CD4-positive, CD25-positive, alpha-beta regulatory T cell (primary cell): ENCODE measurements around the gene TBK1. TPM values are rescaled to one million over a fixed set of nuclear protein-coding genes. Genes with fewer than 3 reads are reported as not detected.

Experiments used
- ATAC-seq, 2 donors: fragments of 150-1000 bp; cut with Tn5 transposase; one replicate each; pipeline ENCODE4 v1.10.0; 2021; ENCODE audit warnings: low read depth in 2 of 2, moderate number of reproducible peaks in 2 of 2, moderate library complexity in 1 of 2
- DNase-seq, 3 donors: peaks; one replicate each; pipeline versions ENCODE4 v3.0.0 to v3.0.0-alpha.2; 2012 to 2022; ENCODE audit warnings: mixed read lengths in 1 of 3
- H3K27ac ChIP-seq: one replicate; pipeline ENCODE4 v1.7.0; 2013; ENCODE audit warnings: mild to moderate bottlenecking, low read length; ENCODE audit not compliant: insufficient read depth, poor library complexity, severe bottlenecking
- H3K27me3 ChIP-seq: one replicate; pipeline ENCODE4 v1.7.0; 2013; ENCODE audit warnings: low read length; ENCODE audit not compliant: control insufficient read depth, insufficient read depth
- H3K36me3 ChIP-seq: one replicate; pipeline ENCODE4 v1.7.0; 2013; ENCODE audit warnings: mild to moderate bottlenecking, low read length, moderate library complexity; ENCODE audit not compliant: control insufficient read depth, insufficient read depth
- H3K4me1 ChIP-seq: 2 replicates; pipeline ENCODE4 v1.7.0; 2013; ENCODE audit warnings: mild to moderate bottlenecking, low read length; ENCODE audit not compliant: insufficient read depth, control insufficient read depth, poor library complexity, severe bottlenecking
- H3K4me3 ChIP-seq: one replicate; pipeline ENCODE4 v1.7.0; 2013; ENCODE audit warnings: low read depth, mild to moderate bottlenecking, low read length, moderate library complexity
- H3K9me3 ChIP-seq, 2 experiments: 1 replicate in 1 of 2; 2 replicates in 1 of 2; pipeline ENCODE4 v1.7.0; 2013; ENCODE audit warnings: low read length in 2 of 2, mild to moderate bottlenecking in 1 of 2, moderate library complexity in 1 of 2; ENCODE audit not compliant: control insufficient read depth in 2 of 2
- H3K27ac Mint-ChIP-seq, 3 donors: one replicate each; pipeline ENCODE4 v1.8.0; 2020 to 2022; ENCODE audit warnings: mild to moderate bottlenecking in 3 of 3, mixed read lengths in 3 of 3, moderate library complexity in 2 of 3
- H3K27me3 Mint-ChIP-seq: one replicate; pipeline ENCODE4 v1.8.0; 2022; ENCODE audit warnings: mild to moderate bottlenecking, mixed read lengths
- H3K36me3 Mint-ChIP-seq: one replicate; pipeline ENCODE4 v1.8.0; 2020; ENCODE audit warnings: mixed read lengths
- H3K4me1 Mint-ChIP-seq, 4 donors: one replicate each; pipeline ENCODE4 v1.8.0; 2020 to 2022; ENCODE audit warnings: mixed read lengths in 4 of 4, mild to moderate bottlenecking in 1 of 4
- H3K4me3 Mint-ChIP-seq, 4 donors: one replicate each; pipeline ENCODE4 v1.8.0; 2020 to 2022; ENCODE audit warnings: mild to moderate bottlenecking in 4 of 4, mixed read lengths in 4 of 4, moderate library complexity in 3 of 4
- H3K9me3 Mint-ChIP-seq, 7 donors: one replicate each; pipeline ENCODE4 v1.8.0; 2020 to 2022; ENCODE audit warnings: mixed read lengths in 7 of 7, mild to moderate bottlenecking in 3 of 7, moderate library complexity in 2 of 7
- polyA plus RNA-seq, 4 donors: library from polyadenylated mRNA; unstranded; fragments of 300-500 nt; fragmentation: Illumina TruSeq; gene quantifications; one replicate each; pipeline ENCODE4 v1.2.3, GENCODE V29; 2021
- total RNA-seq: library from RNA; stranded (reverse); gene quantifications from one replicate; pipeline ENCODE4 v1.2.3, GENCODE V29; 2022

The TBK1 gene
- total and polyA plus RNA-seq, 5 donors from 2014 or later = 21.3 to 29.1 (median 23.4) TPM

DNA sequence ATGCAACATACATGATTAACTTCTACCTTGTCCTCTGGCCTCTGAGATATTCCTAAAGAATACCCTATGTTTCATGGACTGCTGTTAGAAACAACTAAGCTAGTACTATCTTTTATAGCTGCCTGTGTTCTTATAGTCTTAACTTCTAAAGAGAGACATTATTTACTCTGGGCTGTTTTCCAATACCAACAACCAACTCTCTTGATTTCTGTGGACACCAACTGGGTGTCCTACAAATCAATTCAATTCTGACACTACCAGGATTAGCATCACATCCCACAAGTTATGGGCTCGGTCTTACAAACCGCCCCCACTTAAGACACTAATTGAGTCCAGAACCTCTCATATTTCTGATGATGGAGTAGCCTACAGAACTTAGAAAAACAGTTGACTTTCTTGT lies 39.5 kb upstream of the TBK1 start:
- H3K9me3 Mint-ChIP-seq = no peaks in the 10 kb centered on the region
- peaks cover 33% of the 10 kb centered on the region for H3K36me3 Mint-ChIP-seq

DNA sequence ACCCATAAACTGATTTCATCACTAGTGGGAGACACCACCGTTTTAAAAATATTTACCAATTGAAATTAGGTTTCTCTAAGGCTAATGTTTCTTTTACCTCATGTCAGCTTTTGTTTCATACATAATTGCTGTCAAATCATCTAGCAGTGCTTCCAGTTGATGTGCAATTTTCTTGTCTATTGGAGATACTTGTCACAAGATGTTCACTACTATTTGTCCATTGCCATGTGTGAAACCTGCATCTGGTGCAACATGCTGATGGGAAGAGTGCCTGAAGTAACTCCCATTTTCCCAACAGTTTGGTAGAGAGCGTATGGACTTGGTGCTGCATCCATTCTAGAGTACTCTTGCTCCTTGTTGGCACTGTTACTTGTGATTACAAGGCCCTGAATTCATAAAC lies 38.0 kb upstream of the TBK1 start:
- no peaks in the 10 kb centered on the region for H3K9me3 Mint-ChIP-seq
- H3K4me3 Mint-ChIP-seq = no peak overlapping the region
- ATAC-seq (no peak), DNase-seq (no peak)
- H3K4me1 Mint-ChIP-seq = peaks cover 6 to 11% (median 9%) of the 10 kb centered on the region in 4 donors
- H3K36me3 Mint-ChIP-seq = peaks cover 37% of the 10 kb centered on the region
- H3K27me3 Mint-ChIP-seq = no peaks in the 10 kb centered on the region
- no peaks in the 10 kb centered on the region for H3K9me3 ChIP-seq
- H3K4me3 ChIP-seq = no peak overlapping the region
- H3K27ac ChIP-seq = no peak overlapping the region
- H3K27me3 ChIP-seq = no peaks in the 10 kb centered on the region
- no peaks in the 10 kb centered on the region for H3K4me1 ChIP-seq
- peaks cover 80% of the 10 kb centered on the region for H3K36me3 ChIP-seq
- H3K27ac Mint-ChIP-seq = no peak overlapping the region

More for the DNA sequence above, 39.5 kb upstream of the TBK1 start:
- Histone ChIP-seq H3K4me3 (no peak overlapping the region), H3K36me3 (peaks cover 66% of the 10 kb centered on the region), H3K4me1 (no peaks in the 10 kb centered on the region), H3K27me3 (no peaks in the 10 kb centered on the region), H3K27ac (no peak overlapping the region), H3K9me3 (no peaks in the 10 kb centered on the region)
- Mint-ChIP-seq H3K27me3 (no peaks in the 10 kb centered on the region), H3K4me1 (peaks cover 11 to 18% (median 13%) of the 10 kb centered on the region in 4 donors), H3K27ac (no peak overlapping the region), H3K4me3 (no peak overlapping the region)
- no peak for ATAC-seq
- no peak for DNase-seq

DNA sequence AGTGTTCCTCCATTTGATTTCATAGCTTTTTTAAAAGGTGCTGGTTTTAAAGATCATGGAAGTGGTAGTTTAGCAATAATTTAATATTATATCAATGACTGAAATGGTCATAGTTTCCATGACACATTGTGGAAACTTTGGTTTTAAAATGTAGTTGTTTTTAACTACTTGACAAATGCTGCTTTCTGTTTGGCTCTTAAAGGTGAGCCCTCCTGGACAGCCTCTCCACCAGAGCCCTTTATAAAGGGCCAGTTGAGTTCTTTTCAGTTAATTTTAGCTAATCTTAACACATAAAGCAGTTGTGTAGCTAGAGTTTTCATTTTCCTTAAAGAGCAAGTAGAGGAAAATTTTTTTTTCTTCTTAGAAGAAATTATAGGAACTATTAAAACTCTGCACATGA lies 33.7 kb upstream of the TBK1 start:
- H3K4me1 ChIP-seq = no peaks in the 10 kb centered on the region
- no peak overlapping the region for H3K4me3 ChIP-seq
- H3K9me3 ChIP-seq = no peaks in the 10 kb centered on the region
- peaks cover 3 to 10% (median 5%) of the 10 kb centered on the region in 4 donors for H3K4me1 Mint-ChIP-seq
- H3K27me3 Mint-ChIP-seq = no peaks in the 10 kb centered on the region
- no peaks in the 10 kb centered on the region for H3K9me3 Mint-ChIP-seq
- no peak overlapping the region for H3K27ac ChIP-seq
- DNase-seq = no peak
- peaks cover 95% of the 10 kb centered on the region for H3K36me3 ChIP-seq
- peaks cover 47% of the 10 kb centered on the region for H3K36me3 Mint-ChIP-seq
- H3K4me3 Mint-ChIP-seq = no peak overlapping the region
- H3K27ac Mint-ChIP-seq = no peak overlapping the region
- no peak for ATAC-seq
- no peaks in the 10 kb centered on the region for H3K27me3 ChIP-seq

DNA sequence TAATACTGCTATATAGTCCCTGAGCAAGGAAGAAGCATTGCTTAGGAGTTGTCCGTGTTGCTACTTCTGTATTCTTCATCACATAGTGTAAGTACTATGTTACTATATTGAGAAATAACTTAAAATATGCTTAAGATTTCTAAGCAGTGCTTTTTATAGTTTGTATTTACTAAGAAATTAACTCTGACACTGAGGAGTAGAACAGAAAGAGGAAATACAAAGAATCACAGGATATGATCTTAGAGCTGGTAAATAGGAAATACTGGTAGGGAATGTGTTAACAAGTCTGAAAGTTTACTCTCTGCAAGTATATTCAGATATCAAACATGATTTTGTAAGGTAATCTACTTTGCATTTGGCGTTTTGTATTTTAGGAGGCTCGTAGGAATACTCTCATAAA lies 32.2 kb upstream of the TBK1 start:
- ATAC-seq = no peak
- H3K4me1 ChIP-seq = no peaks in the 10 kb centered on the region
- DNase-seq = no peak
- H3K27me3 ChIP-seq = no peaks in the 10 kb centered on the region
- H3K27ac Mint-ChIP-seq = peak overlapping the region in 1 of 3 donors; percentile 84
- H3K4me3 ChIP-seq = no peak overlapping the region
- peaks cover 95% of the 10 kb centered on the region for H3K36me3 ChIP-seq
- no peaks in the 10 kb centered on the region for H3K9me3 Mint-ChIP-seq
- no peaks in the 10 kb centered on the region for H3K9me3 ChIP-seq
- no peak overlapping the region for H3K4me3 Mint-ChIP-seq
- peaks cover 39% of the 10 kb centered on the region for H3K36me3 Mint-ChIP-seq
- peaks cover 0 to 10% (median 3%) of the 10 kb centered on the region in 4 donors for H3K4me1 Mint-ChIP-seq
- no peak overlapping the region for H3K27ac ChIP-seq
- H3K27me3 Mint-ChIP-seq = no peaks in the 10 kb centered on the region

DNA sequence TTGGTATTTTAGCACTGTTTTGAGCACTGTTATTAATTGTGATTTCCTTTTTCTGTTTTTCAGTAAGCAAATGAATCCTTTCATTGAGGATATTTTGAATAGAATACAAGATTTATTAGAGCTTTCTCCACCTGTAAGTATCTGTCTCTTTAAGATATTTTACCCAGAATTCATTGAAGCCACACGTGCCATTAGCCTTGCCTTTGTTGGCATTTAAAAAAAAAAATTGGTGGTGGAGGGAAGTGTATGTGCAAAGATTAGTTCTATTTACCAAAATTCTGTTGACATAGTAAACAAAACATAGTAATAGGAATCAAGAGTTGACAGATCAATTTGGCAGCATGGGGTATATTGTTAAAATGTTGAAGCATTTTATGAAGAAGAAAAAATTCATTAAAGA lies 23.9 kb upstream of the TBK1 start:
- no peak for ATAC-seq
- Histone ChIP-seq H3K9me3 (no peaks in the 10 kb centered on the region), H3K36me3 (peaks cover 97% of the 10 kb centered on the region), H3K27me3 (no peaks in the 10 kb centered on the region), H3K4me3 (no peak overlapping the region), H3K4me1 (no peaks in the 10 kb centered on the region), H3K27ac (no peak overlapping the region)
- Mint-ChIP-seq H3K4me1 (peaks cover 0 to 17% (median 1%) of the 10 kb centered on the region in 4 donors), H3K36me3 (peaks cover 54% of the 10 kb centered on the region), H3K9me3 (no peaks in the 10 kb centered on the region), H3K27me3 (no peaks in the 10 kb centered on the region), H3K27ac (peak overlapping the region in 1 of 3 donors; percentile 21), H3K4me3 (no peak overlapping the region)
- DNase-seq = no peak

DNA sequence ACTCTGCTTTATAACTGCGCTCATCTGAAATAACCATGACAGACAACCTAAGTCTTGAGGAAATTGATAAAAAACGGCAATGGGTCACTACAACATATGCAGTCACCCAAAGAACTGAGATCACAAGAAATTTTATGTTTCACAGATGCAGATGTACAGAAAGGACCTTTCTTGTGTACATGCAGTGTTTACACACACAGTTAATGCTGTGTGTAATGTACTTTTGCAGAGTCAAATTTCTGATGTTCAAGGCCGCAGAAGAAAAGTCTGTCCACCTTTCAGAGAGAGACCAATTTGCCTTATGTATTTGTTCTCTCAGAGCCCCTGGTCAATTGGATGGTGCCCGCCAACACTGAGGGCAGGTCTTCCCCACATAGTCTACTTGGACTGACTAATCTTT lies 23.0 kb upstream of the TBK1 start:
- peak overlapping the region in 1 of 3 donors; percentile 43 for H3K27ac Mint-ChIP-seq
- Histone ChIP-seq H3K36me3 (peaks cover 97% of the 10 kb centered on the region), H3K27me3 (no peaks in the 10 kb centered on the region), H3K9me3 (no peaks in the 10 kb centered on the region), H3K4me1 (no peaks in the 10 kb centered on the region), H3K4me3 (no peak overlapping the region), H3K27ac (no peak overlapping the region)
- H3K9me3 Mint-ChIP-seq = no peaks in the 10 kb centered on the region
- H3K4me3 Mint-ChIP-seq = no peak overlapping the region
- H3K4me1 Mint-ChIP-seq = peaks cover 0 to 17% (median 1%) of the 10 kb centered on the region in 4 donors
- H3K27me3 Mint-ChIP-seq = no peaks in the 10 kb centered on the region
- peaks cover 62% of the 10 kb centered on the region for H3K36me3 Mint-ChIP-seq
- ATAC-seq (no peak), DNase-seq (no peak)

DNA sequence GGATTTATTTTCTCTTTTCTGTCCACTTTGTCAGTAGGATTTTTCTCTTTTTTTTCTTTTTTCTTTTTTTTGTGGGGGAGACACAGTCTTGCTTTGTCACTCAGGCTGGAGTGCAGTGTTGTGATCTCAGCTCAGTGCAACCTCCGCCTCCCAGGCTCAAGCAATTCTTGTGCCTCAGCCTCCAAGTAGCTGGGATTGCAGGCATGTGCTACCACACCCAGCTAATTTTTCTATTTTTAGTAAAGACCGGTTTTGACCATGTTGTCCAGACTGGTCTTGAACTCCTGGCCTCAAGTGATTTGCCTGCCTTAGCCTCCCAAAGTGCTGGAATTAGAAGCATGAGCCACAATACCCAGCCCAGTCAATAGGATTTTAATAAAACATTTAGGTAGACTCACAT lies 21.0 kb upstream of the TBK1 start:
- H3K36me3 Mint-ChIP-seq = peaks cover 64% of the 10 kb centered on the region
- no peak for DNase-seq
- H3K27me3 Mint-ChIP-seq = no peaks in the 10 kb centered on the region
- Histone ChIP-seq H3K27ac (no peak overlapping the region), H3K9me3 (no peaks in the 10 kb centered on the region), H3K4me1 (no peaks in the 10 kb centered on the region), H3K27me3 (no peaks in the 10 kb centered on the region), H3K36me3 (peaks cover 96% of the 10 kb centered on the region), H3K4me3 (no peak overlapping the region)
- no peak overlapping the region for H3K27ac Mint-ChIP-seq
- no peaks in the 10 kb centered on the region for H3K9me3 Mint-ChIP-seq
- no peak overlapping the region for H3K4me3 Mint-ChIP-seq
- peaks cover 0 to 21% (median 1%) of the 10 kb centered on the region in 4 donors for H3K4me1 Mint-ChIP-seq
- no peak for ATAC-seq

DNA sequence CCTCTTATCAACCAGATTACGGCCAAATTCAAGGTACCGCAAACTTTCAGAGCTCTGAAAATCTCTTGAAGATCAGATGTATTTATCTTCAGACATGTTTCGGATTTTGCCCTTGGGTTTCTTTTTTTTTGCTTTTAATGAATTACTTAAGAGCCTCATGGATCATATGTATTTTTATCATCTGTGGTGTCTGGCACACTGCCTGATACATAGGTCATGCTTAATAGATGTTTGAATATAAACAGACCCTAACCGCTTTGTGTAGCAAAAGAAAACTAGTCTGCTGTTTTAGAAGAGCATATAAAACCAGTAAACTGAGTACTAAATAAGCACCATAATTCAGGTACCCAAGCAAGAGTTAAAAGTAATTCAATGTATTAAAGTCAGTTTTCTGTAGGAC lies 20.1 kb upstream of the TBK1 start:
- no peaks in the 10 kb centered on the region for H3K27me3 Mint-ChIP-seq

More for the DNA sequence above, 20.1 kb upstream of the TBK1 start:
- Histone ChIP-seq H3K27me3 (no peaks in the 10 kb centered on the region), H3K9me3 (no peaks in the 10 kb centered on the region), H3K36me3 (peaks cover 96% of the 10 kb centered on the region), H3K27ac (no peak overlapping the region), H3K4me1 (no peaks in the 10 kb centered on the region), H3K4me3 (no peak overlapping the region)
- no peaks in the 10 kb centered on the region for H3K9me3 Mint-ChIP-seq
- DNase-seq = no peak
- no peak overlapping the region for H3K27ac Mint-ChIP-seq
- H3K4me1 Mint-ChIP-seq = peaks cover 0 to 21% (median 1%) of the 10 kb centered on the region in 4 donors
- no peak overlapping the region for H3K4me3 Mint-ChIP-seq
- ATAC-seq = no peak
- H3K36me3 Mint-ChIP-seq = peaks cover 66% of the 10 kb centered on the region
